ENCODE results near the gene MAD1L1.

- no peak for TF ChIP-seq CTCF (IDR thresholded peaks at IDR 0.05)
- TF ChIP-seq POLR2A (IDR thresholded peaks at IDR 0.05) = no peak
These were observed 201.3 kb downstream of the MAD1L1 start for GRCh38 chr7:2031451-2031845.
